ENCODE data around the gene TRIM16.
"Not testable (repeated sequence)": the region's sequence is repeated elsewhere in the genome, so short reads cannot be mapped to it uniquely, and the experiment has no call there.

TRIM16 gene

DNA sequence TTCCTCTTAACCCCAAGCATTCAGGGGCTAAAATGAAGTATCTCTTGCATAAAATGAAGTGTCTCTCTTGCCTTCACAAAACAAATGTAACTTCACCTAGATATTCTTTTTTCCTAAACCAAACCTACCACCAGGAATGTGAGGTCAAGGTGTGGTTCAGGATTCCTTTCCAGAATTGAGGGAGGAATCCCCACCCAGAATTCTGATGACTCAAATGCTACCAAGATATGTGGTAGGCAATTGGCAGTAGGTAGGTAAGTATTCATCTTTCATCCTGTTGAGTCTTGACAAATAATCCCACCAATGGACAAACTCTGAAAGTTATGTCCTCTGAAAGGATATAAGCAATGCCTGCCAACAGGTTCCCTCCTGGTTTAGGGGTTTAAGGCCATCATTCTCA is 26.2 kb downstream of the TRIM16 start:
- no peak for DNase-seq

DNA sequence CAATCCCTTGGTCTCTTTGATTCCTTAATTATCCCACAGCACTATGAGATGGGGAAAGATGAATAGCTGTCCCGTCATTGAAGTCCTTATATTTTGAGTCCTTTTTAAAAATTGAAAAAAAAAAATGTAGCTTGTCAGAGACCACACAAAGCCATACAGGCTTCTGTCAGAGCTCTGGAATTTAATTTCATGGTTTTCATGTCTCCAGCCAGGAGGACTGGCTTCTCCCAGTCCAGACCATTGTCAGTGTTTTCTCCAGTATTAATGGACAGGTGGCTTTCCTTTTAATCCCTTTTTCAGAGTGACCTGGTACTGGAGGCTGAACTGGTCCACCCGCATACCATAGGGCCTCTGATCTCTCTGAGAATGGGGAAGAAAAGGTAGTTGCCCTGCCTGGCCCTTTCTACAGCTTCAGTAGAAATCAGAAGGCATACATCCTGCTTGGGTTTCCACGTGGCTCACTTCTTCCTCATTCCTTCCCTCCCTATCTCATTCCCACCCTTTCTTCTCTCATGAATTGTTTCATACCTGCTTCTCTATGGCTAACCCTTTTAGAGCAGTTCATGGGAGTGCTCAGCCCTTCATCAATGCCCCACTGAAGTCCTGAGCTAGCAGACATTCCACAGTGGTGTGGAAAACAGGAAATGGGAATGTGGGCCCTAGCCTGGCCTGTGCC is 29.1 kb downstream of the TRIM16 start:
- no peak for DNase-seq

DNA sequence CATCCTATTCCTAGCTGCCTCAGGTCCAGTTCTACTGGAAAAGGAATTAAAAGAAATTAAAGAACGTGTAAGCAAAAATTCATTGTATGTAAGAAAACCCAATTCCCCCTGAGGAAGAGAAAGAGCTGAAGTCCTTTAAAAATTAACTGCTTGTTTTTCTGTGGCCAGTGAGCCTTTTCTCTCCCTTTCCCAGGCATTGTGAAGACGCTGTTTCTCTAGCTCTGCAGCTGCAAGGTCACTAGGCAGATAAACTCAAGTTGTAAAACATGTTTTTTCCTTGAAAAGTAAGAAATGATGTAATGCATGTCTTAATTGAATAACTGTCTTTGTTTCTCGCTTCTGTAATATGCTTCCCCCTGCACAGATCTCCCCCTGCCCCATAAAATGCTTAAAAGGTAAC is 29.7 kb downstream of the TRIM16 start:
- not testable (repeated sequence) for DNase-seq

DNA sequence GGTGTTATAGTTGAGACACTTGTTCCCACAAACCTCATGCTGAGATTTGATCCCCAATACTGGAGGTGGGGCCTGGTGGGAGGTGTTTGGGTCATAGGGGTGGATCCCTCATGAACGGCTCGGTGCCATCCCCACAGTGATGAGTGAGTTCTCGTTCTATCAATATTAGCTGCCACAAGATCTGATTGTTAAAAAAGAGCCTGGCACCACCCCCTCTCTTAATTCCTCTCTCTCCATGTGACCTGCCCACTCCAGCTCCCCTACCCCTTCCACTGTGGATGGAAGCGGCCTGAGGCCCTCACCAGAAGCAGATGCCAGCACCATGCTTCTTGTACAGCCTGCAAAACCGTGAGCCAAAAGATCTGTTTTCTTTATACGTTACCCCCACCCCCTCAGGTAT is 31.2 kb downstream of the TRIM16 start:
- no peak for DNase-seq

DNA sequence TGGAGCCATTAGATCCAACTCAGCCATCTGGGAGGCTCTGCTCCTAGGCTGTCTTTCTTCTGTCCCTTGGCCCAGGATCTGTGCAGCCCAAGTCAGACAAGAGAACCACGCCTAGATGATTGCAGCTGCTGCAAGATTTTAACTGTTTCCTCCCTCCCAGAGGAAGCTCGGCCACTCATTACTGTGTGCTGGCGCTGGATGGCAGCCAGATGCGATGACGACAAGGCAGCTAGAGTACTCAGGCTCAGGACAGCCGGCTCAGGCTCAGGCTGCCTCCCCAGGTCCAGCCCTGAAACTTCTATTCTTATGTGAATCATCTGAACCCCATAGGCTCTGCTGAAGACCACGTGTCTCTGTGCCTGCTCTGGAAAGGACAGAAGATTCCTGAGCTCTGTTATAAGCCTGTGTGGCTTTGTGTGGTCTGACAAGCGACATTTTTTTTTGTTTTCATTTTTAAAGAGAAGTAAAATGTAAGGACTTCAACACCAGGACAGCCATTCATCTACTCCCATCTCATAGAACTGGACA is 32.5 kb downstream of the TRIM16 start:
- DNase-seq = peak; percentile 99

- no peak for DNase-seq
Measured at GRCh38 chr17:15650741-15651582, 33.1 kb downstream of the TRIM16 start.

DNA sequence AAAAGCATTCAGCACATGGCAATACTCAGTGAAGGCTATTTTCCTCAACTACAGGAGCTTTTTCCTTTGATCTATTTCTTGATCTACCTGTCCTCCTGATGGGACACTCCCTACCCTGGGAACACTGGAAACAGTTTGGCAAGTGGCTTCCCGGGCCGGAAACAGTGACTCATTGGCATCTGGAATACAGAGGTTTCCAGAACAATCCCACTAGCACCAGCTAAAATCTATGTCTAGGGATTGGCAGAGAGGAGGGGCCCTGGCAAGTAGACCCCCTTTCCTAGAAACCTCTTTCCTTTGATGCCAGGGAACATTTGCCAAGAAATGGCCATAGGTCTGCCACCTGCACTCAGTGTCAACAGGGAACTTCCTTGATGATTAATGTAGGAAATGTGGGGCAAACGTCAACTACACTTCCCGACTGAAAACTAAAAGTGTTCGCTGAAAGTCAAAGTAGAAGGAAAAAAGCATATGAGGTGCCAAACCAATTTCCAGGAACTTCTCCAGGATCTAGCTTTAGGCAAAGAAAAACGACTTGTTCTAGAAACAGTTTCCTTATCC is 34.2 kb downstream of the TRIM16 start:
- DNase-seq = peak; percentile 51

- DNase-seq = no peak
Measured at GRCh38 chr17:15648386-15648785, 35.7 kb downstream of the TRIM16 start.

GRCh38 chr17:15645942-15646312 is 38.2 kb downstream of the TRIM16 start:
- DNase-seq = not testable (repeated sequence)

- DNase-seq = not testable (repeated sequence)
Measured at GRCh38 chr17:15645099-15645941, 38.8 kb downstream of the TRIM16 start.

- not testable (repeated sequence) for DNase-seq
Measured at GRCh38 chr17:15642505-15643251, 41.4 kb downstream of the TRIM16 start.

DNA sequence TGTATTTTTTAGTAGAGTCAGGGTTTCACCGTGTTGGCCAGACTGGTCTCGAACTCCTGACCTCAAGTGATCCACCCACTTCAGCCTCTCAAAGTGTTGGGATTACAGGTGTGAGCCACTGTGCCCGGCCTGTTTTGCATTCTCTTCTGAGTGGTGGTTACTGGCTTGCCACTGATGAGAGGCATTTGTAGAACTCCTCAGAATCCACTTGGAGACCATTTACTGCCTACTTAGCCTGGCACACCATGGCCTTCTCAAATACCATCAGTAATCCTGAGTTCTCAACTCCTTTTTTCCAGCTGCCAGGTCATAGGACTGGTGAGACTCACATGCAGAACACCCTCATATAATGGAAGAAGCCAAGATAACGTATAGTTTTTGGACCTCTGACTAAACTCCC is 42.1 kb downstream of the TRIM16 start:
- DNase-seq = not testable (repeated sequence)

DNA sequence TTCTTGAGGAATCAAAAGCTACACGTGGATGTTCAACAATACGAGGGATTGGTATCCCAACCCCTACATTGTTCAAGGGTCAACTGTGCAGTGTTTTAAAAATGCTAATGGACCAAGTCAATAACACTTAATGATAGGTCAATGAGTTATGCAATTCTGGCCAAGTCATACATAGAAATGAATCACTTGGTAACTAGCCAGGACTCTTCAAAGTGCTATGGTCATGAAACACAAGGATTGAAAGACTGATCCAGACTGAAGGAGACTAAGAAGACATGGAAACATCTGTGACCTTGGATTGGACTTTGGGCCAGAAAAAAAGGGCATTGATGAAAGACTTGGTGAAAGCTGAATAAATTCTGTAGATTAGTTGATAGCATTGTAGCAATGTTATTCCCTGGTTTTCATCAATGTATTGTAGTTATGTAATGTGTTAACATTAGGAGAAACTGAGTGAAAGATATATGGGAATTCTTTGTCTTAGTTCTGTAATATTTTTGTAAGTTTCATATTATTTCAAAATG is 53.1 kb downstream of the TRIM16 start:
- not testable (repeated sequence) for DNase-seq

- DNase-seq = peak; percentile 34
Measured at GRCh38 chr17:15629991-15630390, 54.1 kb downstream of the TRIM16 start.

- not testable (repeated sequence) for DNase-seq
Measured at GRCh38 chr17:15623661-15624209, 60.4 kb downstream of the TRIM16 start.

GRCh38 chr17:15623255-15623654 is 60.9 kb downstream of the TRIM16 start:
- not testable (repeated sequence) for DNase-seq

DNA sequence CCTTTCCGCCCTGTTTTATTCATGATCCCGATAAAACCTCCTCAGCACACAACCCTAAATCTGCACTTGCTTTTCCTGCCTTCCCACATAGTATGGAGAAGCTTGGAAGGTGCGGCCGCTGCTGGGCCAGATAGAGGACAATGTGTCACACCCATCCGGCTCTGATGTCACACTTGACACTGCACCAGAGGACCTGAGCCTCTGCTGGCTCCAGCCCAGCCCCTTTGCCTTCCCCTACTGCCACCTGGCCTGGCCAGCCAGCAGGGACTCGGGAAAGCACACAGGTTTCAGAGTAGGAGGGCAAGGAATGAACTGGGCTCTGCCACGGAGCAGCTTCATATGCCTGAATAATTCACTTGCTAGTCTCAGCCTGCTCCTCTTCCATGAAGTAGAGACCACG is 62.0 kb downstream of the TRIM16 start:
- DNase-seq = not testable (repeated sequence)

- not testable (repeated sequence) for DNase-seq
Measured at GRCh38 chr17:15619331-15620058, 64.6 kb downstream of the TRIM16 start, which contains the start of gene FBXW10B. Gene FBXW10B (minus strand): TSS chr17:15619704. CDS start chr17:15619512, 192 bp downstream.

GRCh38 chr17:15616828-15617227 is 67.3 kb downstream of the TRIM16 start:
- not testable (repeated sequence) for DNase-seq

GRCh38 chr17:15615850-15616249 is 68.3 kb downstream of the TRIM16 start:
- not testable (repeated sequence) for DNase-seq

All from HCEC 1CT (cell line).